Measurements from ENCODE around the gene GDPD5.

DNA sequence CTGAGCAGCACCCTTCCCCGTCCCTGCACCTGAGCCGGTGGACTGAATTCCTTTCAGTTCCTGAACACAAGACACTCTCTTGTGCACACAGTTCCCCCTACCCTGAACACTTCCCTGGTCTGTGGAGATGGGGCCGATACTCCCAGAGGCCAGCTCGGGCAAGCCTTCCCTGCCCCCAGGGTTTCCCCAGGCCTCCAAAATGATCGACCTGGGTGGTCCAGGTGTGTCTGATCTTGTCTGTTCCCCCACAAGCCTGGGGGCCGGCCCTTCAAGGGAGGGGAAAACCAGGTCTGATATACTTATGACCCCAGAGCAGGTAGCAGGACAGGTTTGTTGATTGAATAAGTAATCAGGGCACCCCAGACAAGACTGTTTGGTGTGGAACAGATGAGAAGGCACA is 52.1 kb downstream of the GDPD5 start:
- TF ChIP-seq EZH2 (IDR thresholded peaks at IDR 0.05; ENCODE audit: borderline replicate concordance, low read depth, low read length, severe bottlenecking), result no peak
- TF ChIP-seq, protein P1, sequence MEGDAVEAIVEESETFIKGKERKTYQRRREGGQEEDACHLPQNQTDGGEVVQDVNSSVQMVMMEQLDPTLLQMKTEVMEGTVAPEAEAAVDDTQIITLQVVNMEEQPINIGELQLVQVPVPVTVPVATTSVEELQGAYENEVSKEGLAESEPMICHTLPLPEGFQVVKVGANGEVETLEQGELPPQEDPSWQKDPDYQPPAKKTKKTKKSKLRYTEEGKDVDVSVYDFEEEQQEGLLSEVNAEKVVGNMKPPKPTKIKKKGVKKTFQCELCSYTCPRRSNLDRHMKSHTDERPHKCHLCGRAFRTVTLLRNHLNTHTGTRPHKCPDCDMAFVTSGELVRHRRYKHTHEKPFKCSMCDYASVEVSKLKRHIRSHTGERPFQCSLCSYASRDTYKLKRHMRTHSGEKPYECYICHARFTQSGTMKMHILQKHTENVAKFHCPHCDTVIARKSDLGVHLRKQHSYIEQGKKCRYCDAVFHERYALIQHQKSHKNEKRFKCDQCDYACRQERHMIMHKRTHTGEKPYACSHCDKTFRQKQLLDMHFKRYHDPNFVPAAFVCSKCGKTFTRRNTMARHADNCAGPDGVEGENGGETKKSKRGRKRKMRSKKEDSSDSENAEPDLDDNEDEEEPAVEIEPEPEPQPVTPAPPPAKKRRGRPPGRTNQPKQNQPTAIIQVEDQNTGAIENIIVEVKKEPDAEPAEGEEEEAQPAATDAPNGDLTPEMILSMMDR (IDR thresholded peaks at IDR 0.05; ENCODE audit: extremely low read depth in 1 of 2, insufficient read depth in 1 of 2, low read depth in 1 of 2, low read length in 2 of 2), result no peak
- TF ChIP-seq, protein P2, sequence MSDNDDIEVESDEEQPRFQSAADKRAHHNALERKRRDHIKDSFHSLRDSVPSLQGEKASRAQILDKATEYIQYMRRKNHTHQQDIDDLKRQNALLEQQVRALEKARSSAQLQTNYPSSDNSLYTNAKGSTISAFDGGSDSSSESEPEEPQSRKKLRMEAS (IDR thresholded peaks at IDR 0.05; ENCODE audit: insufficient read depth, insufficient read length), result no peak
- TF ChIP-seq POLR2A (IDR thresholded peaks at IDR 0.05; ENCODE audit: low read depth, low read length), result no peak

Data from endothelial cell of umbilical vein (primary cell).